ENCODE measurements around the gene ZNF343. TPM values are rescaled to one million over a fixed set of nuclear protein-coding genes. Genes with fewer than 3 reads are reported as not detected.
"Not testable (repeated sequence)": the region's sequence is repeated elsewhere in the genome, so short reads cannot be mapped to it uniquely, and the experiment has no call there.

Gene ZNF343
- total RNA-seq, 1 donor from 2014 or later = 14.9 TPM

DNA sequence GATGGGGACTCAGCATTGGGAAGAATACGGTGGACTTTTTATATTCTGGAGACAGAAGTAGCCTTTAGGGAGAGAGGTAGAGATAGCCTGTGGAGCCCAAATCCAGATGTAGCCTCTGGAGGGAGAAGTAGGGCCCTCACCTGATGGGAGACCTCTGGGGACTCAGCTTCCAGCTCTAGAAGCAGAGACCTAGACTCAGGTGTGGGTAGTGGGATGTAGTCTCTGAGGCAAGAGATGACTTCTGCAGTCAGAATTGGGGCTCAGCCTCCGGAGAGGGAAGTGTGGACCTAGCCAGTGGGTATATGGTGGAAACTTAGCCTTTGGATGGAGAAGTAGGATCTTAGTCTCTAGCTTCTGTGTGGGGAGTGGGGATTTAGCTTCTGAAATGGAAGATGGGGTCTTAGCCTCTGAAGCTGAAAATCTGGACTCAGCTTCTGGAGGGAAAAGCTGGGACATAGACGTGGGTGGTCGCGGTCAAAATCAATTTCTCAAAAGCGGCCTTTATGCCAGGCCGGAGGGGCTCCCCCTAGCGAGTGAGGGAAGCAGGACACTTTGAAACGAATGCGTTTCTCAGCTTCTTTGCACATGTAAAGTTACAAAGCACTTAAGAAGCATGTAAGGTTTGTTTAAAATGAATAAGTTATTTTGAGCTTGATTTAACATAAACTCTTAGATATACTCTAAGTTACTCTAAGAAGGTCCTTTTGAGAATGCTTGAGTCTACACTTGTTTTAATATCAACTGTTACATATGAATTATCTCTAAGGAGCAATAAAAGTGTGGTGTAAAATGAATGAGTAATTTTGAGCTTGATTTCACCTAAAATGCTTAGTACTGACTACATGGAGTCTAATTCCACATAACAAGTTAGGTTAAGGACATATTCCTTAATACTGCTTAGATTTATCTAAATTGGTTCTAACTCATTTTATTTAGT, 12.9 kb upstream of the ZNF343 start:
- intact Hi-C loops (cut with micrococcal nuclease) = loop anchor here (1.0 kb wide), 1 partner anchor 12 kb away; no protein-coding TSS in a partner anchor

- intact Hi-C loops (cut with micrococcal nuclease) = loop anchor here (1.0 kb wide), 1 partner anchor 11 kb away; no protein-coding TSS in a partner anchor
Observed at GRCh38 chr20:2520617-2521016, 11.9 kb upstream of the ZNF343 start.

DNA sequence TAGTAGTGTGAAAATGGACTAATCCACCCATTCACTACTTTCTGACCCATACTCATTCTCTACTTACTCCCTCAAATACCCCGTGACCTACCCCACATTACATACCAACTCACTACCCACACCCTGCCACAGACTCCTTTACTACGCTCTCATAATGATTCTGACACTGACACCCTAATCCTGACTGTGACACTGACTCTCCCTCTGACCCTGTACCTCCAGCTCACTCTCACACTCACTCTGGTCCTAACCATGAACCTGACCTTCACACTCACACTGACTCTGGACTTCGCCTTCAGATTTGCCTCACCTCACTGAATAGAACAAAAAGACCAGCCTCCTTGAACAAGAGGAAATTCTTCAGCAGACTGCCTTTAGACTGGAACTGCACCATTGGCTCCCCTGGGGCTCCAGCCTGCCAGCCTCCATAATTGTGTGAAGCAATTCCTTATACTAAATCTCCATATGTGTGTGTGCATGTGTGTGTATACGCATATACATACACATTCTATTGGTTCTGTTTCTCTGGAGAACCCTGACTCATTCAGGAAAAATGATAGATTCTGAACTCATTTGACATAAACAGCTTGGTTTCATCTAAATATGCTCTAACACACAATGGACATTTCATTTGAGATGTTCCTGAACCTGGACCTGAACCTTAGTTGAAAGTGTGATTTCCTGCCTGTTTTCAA, 10.5 kb upstream of the ZNF343 start:
- intact Hi-C loops (cut with micrococcal nuclease) = no loop called here

- intact Hi-C loops (cut with micrococcal nuclease) = no loop called here
Observed at GRCh38 chr20:2518558-2518957, 9.8 kb upstream of the ZNF343 start.

DNA sequence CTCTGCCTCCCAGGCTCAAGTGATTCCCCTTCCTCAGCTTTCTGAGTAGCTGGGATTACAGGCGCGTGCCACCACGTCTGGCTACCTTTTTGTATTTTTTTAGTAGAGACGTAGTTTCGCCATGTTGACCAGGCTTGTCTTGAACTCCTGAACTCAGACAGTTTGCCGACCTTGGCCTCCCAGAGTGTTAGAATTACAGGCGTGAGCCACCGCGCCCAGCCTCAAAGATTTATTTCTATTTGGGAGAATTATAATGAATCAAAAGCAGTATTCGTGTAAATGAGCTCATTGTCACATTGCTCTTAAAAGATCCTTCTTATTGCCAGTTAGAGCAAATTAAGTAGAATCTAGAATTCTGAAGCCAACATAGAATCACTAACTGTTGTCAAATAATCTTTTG, 9.4 kb upstream of the ZNF343 start:
- intact Hi-C loops (cut with micrococcal nuclease) = no loop called here

DNA sequence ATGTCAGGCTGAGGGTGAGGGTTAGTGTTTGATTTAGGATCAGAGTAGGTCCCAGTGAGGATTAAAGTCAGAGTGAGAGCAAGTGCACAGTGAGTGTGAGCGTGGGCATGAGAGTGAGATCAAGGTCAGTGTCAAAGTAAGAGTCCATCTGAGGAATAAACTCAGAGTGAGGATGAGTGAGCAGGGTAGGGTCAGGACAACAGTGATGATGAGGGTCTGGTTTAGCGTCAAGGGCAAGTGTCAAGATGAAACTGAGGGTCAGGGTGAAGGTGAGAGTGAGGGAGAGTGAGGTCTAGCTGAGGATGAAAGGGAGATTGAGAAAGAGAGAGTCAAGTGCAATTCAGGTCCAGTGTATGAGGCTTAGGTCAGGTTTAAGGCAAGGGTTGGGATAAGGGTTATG, 7.7 kb upstream of the ZNF343 start:
- intact Hi-C loops (cut with micrococcal nuclease) = no loop called here

DNA sequence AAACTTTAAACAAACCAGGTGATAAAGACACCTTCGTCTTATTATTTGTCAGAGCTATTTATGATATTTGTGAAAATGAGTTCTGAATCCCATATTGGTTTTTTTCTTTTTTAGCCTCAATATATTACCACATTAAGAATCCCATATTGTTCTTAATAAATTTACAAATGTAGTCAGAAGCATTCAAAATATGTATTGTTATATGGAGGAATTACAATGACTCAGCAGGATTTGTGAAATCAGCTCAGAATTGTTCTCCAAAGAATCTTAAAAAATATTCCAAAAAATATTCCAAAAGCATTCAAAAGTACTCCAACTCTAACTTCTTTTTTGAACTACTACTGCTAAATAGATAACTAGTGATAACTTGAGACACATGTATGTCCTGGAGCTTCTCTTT, 6.5 kb upstream of the ZNF343 start:
- intact Hi-C loops (cut with micrococcal nuclease) = no loop called here

DNA sequence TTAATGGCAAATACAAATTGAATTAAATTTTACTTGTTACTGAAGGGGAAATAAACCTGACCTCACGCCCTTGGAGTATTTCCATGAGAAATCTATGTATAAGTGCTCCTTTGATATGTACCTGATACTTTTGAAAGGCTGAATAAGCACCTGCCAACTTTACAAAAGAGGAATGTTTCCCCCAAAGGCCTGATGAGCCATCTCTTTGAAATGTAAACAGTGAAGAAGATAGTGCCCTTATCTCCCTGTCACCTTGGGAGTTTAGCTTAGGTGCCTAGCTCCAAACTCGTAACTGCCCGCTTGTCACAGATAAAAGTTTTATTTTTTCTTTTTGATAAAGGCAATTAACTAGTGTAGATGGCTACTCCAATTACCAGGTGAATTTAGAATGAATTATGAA, 1.1 kb upstream of the ZNF343 start:
- intact Hi-C loops (cut with micrococcal nuclease) = loop anchor here (1.0 to 5.0 kb wide), 3 partner anchors 12 to 407 kb away; partner anchors contain the start of genes PCED1A, STK35 and VPS16

DNA sequence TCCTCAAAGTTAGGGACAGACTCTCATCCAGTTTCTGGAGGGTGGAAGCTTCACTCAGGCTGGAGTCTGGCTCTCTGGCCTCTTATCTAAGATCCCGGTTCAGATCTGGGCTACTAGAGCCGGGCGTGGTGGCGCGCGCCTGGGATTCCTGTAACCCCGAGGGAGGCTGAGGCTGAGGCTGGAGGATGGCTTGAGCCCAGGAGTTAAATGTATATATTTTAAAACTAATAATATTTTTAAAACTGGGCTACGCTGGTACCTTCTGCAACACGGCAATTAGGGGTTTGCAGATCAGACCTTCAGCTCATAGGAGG, 710 bp upstream of the ZNF343 start:
- intact Hi-C loops (cut with micrococcal nuclease) = loop anchor here (1.0 to 5.0 kb wide), 3 partner anchors 12 to 407 kb away; partner anchors contain the start of genes PCED1A, STK35 and VPS16

GRCh38 chr20:2507875-2508630, 662 bp downstream of the ZNF343 start:
- intact Hi-C loops (cut with micrococcal nuclease) = loop anchor here (1.0 to 5.0 kb wide), 3 partner anchors 38 to 406 kb away; partner anchors contain the start of genes PCED1A, SNRPB, STK35 and VPS16

DNA sequence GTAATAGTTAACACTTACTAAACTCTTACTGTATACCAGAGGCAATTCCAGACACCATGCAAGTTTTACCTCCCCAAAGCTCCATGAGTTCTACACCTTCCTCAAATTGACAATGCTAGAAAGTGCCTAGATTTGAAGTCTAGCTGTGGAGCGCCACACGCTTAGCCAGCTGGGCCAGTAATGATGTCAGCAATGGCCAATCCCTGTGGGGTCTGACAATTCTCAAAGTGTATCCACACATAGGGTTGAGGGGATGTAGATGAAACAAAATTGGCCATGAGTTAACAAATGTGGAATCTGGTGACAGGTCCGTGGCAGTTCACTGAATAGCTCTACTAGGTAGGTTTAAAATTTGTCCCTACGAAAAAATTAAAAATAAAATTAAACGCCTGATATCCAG, 1.3 kb downstream of the ZNF343 start:
- intact Hi-C loops (cut with micrococcal nuclease) = loop anchor here (5.0 kb wide), 1 partner anchor 405 kb away; the partner anchor contains the start of gene STK35

GRCh38 chr20:2506426-2506825, 2.3 kb downstream of the ZNF343 start:
- intact Hi-C loops (cut with micrococcal nuclease) = loop anchor here (5.0 kb wide), 1 partner anchor 404 kb away; the partner anchor contains the start of gene STK35

DNA sequence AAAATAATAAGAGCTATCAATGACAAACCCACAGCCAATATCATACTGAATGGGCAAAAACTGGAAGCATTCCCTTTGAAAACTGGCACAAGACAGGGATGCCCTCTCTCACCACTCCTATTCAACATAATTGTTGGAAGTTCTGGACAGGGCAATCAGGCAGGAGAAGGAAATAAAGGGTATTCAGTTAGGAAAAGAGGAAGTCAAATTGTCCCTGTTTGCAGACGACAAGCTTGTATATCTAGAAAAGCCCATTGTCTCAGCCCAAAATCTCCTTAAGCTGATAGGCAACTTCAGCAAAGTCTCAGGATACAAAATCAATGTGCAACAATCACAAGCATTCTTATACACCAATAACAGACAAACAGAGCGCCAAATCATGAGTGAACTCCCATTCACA, 3.9 kb downstream of the ZNF343 start:
- intact Hi-C loops (cut with micrococcal nuclease) = loop anchor here (5.0 kb wide), 1 partner anchor 403 kb away; the partner anchor contains the start of gene STK35

GRCh38 chr20:2502808-2503384, 5.8 kb downstream of the ZNF343 start:
- intact Hi-C loops (cut with micrococcal nuclease) = not testable (repeated sequence)

DNA sequence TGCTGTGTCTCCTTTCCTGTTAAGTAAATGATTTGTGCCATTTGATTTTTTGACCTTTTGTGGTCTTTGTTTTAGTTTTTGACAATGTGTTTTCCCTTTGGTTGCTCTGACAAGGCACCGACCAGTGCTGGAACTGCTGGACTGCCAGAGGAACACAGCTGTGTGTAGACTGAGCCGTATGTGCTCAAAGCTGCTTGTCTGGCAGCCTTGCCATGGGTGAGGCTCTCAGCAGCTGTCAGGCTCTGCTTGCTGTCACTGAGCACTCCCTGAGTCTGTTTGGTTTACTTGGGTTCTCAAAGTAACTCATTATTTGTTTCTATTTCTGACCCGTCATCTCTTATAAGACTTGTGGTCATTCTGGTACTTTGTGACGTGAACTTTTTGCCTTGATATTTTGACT, 23.1 kb downstream of the ZNF343 start:
- intact Hi-C loops (cut with micrococcal nuclease) = no loop called here

GRCh38 chr20:2485080-2485479, 23.6 kb downstream of the ZNF343 start:
- intact Hi-C loops (cut with micrococcal nuclease) = no loop called here

GRCh38 chr20:2483504-2483903, 25.2 kb downstream of the ZNF343 start:
- intact Hi-C loops (cut with micrococcal nuclease) = no loop called here

DNA sequence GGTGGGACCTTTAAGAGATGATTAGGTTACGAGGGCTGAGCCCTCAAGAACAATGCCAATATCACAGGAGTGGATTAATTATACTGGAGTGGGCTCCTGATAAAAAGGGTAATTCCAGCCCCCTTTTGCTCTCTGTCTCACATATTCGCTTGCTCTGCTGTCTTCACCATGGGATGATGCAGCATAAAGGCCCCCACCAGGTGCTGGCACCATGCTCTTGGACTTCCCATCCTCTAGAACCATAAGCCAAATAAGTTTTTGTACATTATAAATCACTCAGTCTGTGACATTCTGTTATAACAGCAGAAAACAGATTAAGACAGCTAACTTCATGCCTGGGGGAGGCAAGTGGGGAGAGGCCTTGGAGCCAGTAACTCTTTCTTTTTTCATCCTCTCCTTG, 28.3 kb downstream of the ZNF343 start:
- intact Hi-C loops (cut with micrococcal nuclease) = no loop called here

GRCh38 chr20:2476742-2477615, 31.7 kb downstream of the ZNF343 start:
- intact Hi-C loops (cut with micrococcal nuclease) = no loop called here

Measured in T-helper 2 cell treated with Interferon-gamma antibody and Interleukin-4, amounts not matched to agents 100 ng/mL and 5 ng/mL, for 36 hours (primary cell).